Measurements from ENCODE around the gene KCNMA1.

KCNMA1 gene

GRCh38 chr10:77518241-77518909, 119.2 kb downstream of the KCNMA1 start:
- in situ Hi-C loops (cut with MboI; ENCODE audit: low sequenced_read_pairs), result no loop called here

- in situ Hi-C loops (cut with MboI; ENCODE audit: low sequenced_read_pairs), result no loop called here
Measured at GRCh38 chr10:77516575-77516974, 121.0 kb downstream of the KCNMA1 start.

- in situ Hi-C loops (cut with MboI; ENCODE audit: low sequenced_read_pairs), result no loop called here
Measured at GRCh38 chr10:77514870-77515269, 122.7 kb downstream of the KCNMA1 start.

GRCh38 chr10:77513781-77514331, 123.8 kb downstream of the KCNMA1 start:
- in situ Hi-C loops (cut with MboI; ENCODE audit: low sequenced_read_pairs), result no loop called here

- in situ Hi-C loops (cut with MboI; ENCODE audit: low sequenced_read_pairs), result no loop called here
Measured at GRCh38 chr10:77513220-77513619, 124.4 kb downstream of the KCNMA1 start.

- in situ Hi-C loops (cut with MboI; ENCODE audit: low sequenced_read_pairs), result no loop called here
Measured at GRCh38 chr10:77512219-77512578, 125.4 kb downstream of the KCNMA1 start.

GRCh38 chr10:77511498-77512218, 126.0 kb downstream of the KCNMA1 start:
- in situ Hi-C loops (cut with MboI; ENCODE audit: low sequenced_read_pairs), result no loop called here

- in situ Hi-C loops (cut with MboI; ENCODE audit: low sequenced_read_pairs), result no loop called here
Measured at GRCh38 chr10:77510695-77511094, 126.9 kb downstream of the KCNMA1 start.

- in situ Hi-C loops (cut with MboI; ENCODE audit: low sequenced_read_pairs), result no loop called here
Measured at GRCh38 chr10:77510294-77510693, 127.3 kb downstream of the KCNMA1 start.

GRCh38 chr10:77509391-77509790, 128.2 kb downstream of the KCNMA1 start:
- in situ Hi-C loops (cut with MboI; ENCODE audit: low sequenced_read_pairs), result no loop called here

- in situ Hi-C loops (cut with MboI; ENCODE audit: low sequenced_read_pairs), result no loop called here
Measured at GRCh38 chr10:77507291-77507880, 130.2 kb downstream of the KCNMA1 start.

GRCh38 chr10:77506517-77507200, 130.9 kb downstream of the KCNMA1 start:
- in situ Hi-C loops (cut with MboI; ENCODE audit: low sequenced_read_pairs), result no loop called here

- in situ Hi-C loops (cut with MboI; ENCODE audit: low sequenced_read_pairs), result no loop called here
Measured at GRCh38 chr10:77505431-77506334, 131.9 kb downstream of the KCNMA1 start.

- in situ Hi-C loops (cut with MboI; ENCODE audit: low sequenced_read_pairs), result no loop called here
Measured at GRCh38 chr10:77504873-77505257, 132.7 kb downstream of the KCNMA1 start.

- in situ Hi-C loops (cut with MboI; ENCODE audit: low sequenced_read_pairs), result no loop called here
Measured at GRCh38 chr10:77504196-77504872, 133.3 kb downstream of the KCNMA1 start.

- in situ Hi-C loops (cut with MboI; ENCODE audit: low sequenced_read_pairs), result no loop called here
Measured at GRCh38 chr10:77501846-77502261, 135.8 kb downstream of the KCNMA1 start.

GRCh38 chr10:77501152-77501845, 136.3 kb downstream of the KCNMA1 start:
- in situ Hi-C loops (cut with MboI; ENCODE audit: low sequenced_read_pairs), result no loop called here

- in situ Hi-C loops (cut with MboI; ENCODE audit: low sequenced_read_pairs), result no loop called here
Measured at GRCh38 chr10:77500754-77501151, 136.9 kb downstream of the KCNMA1 start.

- in situ Hi-C loops (cut with MboI; ENCODE audit: low sequenced_read_pairs), result no loop called here
Measured at GRCh38 chr10:77498829-77499228, 138.8 kb downstream of the KCNMA1 start.
